HuH-7 (cell line): Measurements from ENCODE around the gene CLIC1.

Source experiments
- DNase-seq: peaks from one replicate; pipeline ENCODE4 v3.0.0; 2011; ENCODE audit warnings: low spot score

The CLIC1 gene

DNA sequence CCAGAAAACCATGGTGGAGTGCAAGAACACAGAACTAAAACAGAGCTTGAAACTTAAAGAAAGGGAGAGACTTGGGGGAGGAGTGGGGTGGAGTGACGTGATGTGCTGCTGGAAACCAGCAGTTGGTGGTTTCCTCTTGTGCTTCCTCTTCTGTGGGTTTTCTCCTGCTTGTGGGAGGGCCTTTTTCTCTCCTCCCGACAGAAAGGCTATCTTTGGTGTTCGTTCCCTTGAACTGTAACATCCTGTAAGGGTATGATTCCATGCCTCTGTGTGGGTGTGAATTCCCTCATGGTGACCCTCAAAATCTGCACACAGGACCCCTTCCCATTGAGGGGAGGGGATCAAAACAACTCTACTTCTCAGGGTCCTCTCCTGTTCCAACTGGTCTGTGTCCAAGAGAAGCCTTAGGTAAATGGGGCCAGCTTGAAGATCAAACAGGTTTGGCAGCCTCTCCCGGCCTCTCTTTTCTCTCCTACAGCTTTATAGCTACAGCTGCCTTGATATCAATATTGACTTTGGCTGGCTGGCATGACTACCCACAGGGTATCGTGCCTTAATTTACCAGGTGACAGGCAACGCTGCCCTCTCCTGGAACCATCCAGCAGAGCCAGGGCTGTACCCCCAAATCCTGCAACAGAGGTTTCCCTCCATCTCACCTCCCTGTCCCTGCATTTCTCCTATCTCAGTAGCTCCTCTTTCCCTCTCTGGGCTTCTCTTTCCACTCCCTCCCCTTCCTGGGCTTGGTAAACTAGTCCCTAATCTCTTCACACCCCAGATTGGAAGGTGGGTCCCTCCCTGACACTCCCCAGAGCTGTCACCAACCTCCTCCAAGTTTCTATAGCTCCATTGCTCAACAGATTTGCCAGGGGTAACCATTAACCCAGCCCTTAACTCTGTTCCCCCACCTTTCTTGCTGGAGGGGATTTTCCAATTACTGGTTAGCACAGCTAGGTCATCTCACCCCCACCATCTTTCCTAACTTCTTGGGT lies 2.0 kb upstream of the CLIC1 start:
- peak; percentile 68 for DNase-seq

DNA sequence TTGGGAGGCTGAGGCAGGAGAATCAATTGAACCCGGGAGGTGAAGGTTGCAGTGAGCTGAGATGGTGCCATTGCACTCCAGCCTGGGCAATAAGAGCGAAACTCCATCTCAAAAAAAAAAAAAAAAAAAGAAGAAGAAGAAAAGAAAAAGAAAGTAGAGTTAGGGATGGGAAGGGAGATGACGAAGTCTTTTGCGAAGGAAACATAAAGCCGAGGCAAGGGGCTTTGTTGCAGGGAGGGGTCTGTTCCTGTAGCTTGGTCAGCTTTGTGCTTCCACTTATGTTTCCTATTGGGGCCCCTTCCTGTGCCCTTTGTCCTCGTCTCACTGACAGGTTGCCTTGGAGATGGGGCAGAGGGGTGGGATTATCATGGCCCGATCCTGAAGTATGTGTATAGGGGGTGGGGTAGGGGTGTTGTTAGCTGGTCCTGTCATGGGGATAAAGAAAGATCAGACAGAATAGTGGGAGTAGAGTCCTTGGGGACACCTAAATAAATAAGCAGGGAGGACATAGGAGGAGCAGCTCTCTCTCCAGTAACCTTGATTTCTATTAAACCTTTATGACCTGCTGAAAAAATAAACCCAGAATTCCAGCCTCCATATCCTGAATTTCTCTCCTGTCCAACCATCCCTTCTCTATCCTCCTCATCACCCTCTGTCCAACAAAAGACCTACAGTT lies 1.1 kb upstream of the CLIC1 start:
- DNase-seq = peak; percentile 70

DNA sequence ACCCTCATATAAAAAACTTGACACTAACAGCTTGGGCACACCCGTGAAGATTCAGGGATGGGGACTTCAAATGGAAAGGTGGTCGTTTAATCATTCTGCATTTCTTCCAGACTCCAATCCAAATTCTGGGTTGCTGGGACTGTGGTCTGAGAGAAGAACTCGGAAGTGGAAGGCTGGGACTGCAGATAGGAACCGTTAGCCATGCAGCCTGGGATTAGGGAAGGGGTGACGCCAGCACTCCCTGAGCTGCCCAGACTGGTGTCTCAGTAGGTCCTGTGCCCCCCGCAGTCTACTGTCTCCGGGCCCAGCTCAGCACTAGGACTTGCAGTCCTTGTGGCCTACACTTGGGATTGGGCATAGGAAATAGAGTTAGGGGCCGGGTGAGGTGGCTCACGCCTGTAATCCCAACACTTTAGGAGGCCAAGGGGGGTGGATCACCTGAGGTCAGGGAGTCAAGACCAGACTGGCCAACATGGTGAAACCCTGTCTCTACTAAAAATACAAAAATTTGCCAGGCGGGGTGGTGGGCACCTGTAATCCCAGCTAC lies 511 bp upstream of the CLIC1 start:
- no peak for DNase-seq

DNA sequence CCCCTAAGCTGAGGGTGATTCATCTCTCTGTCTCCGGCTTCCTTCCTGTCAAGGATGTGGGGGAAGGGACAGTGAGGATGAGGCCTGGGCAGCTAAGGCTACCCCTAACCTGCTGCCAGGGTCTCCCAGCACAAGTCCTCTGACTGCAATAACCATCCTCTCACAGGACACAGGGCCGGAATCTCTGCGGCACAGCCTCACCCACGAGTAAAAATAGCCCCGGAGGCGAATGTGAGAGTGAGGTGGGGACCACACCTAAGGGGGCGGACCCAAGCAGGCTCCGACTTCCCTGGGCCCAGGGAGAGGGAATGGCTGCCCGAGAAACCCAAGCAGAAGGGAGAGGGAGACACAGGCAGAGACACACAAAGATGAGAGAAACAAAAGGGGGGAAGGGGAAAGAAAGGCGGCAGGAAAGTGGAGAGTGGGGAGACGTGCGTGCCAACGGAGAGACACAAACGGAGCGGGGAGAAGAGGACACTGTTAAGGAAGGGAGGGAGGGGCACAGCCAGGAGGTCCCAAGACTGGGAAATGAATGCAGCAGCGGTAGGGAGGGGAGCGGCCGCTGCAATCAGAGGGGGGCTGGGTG lies 1.4 kb downstream of the CLIC1 start:
- no peak for DNase-seq

DNA sequence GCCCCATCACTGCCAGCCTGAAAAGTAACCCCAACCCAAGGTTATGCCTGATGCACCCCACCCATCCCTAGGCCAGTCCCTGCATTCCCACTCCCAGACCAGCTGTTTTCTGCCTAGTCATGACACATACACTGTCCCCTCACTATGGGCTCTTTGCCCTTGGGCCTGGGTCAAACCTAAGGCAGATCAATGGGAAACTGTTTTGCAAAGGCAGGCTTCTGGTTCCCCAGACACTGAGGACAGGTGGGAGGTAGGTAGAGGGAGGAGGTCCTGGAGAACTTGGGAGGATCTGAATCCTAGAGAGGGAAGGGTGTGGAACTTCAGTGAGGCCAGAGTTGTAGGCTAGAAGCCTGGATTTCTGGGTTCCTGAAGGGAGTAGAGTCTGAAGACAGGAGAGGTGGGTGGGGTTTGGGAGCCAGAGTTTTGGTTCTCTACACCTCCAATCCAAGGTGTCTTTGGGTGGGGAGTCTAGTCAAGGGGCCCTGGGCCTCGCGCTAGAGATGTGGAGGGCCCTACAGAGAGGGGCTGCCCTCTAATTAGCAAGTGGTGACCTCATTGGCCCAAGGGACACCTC lies 2.0 kb downstream of the CLIC1 start:
- no peak for DNase-seq

DNA sequence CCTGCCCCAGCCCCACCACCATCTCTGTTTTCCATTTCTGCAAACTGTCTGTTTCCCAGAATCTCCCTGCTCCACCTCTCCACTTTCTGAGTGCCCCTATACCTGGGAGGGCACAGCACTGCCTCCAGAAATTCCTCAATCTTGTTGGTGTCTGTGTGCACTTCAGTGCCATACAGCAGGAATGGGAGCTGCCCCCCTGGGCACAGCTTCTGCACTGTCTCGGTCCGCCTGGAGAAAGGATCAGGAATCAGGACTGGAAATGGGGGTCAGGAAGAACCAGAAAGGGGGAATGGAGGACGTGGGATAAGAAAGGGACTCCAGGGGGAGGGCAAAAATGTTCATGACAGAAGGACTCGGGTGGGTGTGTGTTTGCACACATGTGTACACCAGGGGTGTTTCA lies 2.6 kb downstream of the CLIC1 start:
- DNase-seq = no peak

DNA sequence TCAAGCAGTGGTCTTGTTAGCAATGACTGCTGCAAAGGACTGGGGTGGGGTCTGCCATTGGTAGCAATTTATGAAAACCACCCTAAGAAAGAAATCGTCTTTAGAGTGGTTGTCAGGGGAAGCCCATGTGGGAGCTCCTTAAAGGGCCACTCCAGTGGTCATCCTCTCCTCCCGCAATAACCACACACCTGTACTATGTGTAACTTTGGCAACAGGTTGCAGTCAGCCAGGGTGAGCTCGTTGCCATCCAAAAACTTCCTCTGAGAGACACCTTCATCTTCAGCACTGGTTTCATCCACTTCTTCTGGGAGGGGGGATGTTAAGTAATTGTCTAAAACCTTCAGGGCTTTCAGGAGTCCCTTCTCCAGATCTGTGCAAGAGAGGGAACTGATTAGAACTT lies 4.3 kb downstream of the CLIC1 start:
- DNase-seq = no peak

DNA sequence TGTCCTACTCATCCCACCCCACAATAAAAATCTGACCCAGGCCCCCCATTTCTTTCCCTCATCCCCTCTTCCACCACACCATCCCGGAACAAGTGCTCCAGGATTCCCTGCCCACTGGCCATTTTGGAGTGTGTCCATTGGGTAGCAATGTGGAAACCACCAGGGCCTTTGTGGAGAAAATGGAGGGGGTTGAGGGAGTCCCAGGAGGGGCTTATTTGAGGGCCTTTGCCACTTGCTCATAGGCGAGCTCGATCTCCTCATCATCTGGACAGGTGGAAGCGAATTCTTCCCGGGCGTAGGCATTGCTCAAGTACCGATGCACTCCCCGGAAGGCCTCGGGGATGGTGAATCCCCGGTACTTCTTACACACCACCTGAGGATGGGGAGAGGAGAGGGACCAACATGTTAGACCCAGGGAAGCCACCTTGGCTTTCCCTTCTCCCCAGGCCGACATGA lies 5.7 kb downstream of the CLIC1 start:
- no peak for DNase-seq

DNA sequence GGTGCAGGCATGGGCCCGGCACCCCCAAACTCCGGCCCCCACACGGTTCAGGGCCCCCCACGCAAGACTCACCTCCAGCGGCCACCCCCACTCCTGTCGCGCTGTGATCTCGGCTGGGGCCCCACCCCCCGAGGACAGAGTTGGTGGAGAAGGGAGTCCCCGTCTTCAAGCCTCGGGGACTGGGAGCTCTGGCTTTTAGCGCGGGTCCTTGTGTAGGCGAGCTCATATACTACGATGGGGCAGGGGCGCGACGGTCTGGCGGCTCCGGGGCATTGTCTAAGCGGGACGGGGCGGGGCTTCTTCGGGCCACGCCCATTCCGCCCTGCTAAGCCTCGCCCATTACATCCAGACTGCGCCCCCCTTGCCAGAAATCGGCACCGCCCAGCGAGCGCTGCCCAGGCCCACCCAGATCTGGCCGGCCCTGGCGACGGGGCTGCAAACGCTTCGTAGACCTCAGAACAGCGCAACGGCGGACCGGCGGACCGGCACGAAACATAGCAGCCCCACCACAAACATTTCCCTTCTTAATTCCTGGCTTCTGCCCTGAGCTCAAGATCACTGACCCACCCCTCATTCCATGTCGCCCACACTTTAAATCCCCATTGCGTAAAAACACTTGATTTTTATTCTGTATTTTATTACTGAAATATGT lies 6.2 kb downstream of the CLIC1 start:
- peak; percentile 74 for DNase-seq

DNA sequence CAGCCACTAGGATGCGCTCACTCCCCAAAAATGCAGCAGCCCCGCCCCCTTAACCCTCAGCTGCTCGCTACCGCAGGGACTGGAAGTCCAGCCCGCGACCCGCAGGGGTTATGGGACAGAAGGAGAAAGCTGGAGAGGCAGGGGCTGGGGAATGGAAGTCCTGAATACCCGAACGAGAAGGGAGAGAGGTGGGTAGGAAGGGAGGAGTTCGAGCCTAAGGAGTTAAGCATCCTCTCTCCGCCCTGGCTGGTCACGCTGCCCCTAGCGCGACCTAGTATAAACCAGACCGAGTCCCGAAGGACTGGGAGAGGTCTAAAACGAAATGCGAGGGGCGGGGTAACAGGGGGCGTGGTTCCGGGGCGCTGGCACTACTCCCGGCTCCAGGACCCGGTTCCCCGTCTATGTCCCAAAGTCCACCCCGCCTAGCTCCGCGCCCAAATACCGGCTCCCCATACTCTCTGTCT lies 6.8 kb downstream of the CLIC1 start:
- DNase-seq = peak; percentile 84

DNA sequence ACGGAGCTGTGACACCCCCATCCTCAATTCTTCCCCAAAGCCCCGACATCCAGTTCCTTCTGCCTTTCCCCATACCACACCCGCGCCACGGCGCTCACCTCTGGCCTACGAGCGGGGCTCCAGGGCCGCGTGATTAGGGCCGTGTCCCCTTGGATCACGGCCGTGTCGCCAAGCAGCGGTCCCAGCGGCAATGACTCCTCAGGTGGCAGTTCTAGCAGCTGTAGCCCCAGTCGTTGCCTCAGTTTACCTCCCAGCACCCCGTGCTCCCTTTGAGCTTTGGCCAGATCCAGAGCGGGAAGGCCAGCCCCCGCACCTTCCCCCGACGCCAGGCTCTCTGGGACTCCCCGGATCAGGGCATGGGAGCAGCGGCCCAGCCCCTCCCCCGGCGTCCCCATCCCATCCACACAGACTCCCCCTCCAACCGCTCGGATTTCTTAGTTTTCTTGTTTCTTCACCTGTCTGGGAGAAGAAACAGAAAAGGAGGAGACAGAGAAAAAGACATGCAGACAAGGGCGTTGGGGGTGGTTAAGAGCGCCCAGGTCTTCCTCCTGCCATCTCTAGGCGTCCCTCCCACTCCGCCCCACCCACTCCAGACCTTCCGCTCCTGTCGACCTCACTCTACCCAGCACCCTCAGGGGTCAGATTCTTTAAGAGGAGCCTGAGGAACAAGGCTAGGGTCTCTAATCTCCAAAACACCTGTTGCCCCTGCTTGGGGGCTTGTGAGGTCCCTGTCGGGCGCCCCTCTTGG lies 7.4 kb downstream of the CLIC1 start, which contains the start of gene DDAH2:
Gene DDAH2 (minus strand): TSS at position 533 of the 748 bp plus-strand sequence. CDS start 138 bp downstream, at position 395.
- DNase-seq = no peak

DNA sequence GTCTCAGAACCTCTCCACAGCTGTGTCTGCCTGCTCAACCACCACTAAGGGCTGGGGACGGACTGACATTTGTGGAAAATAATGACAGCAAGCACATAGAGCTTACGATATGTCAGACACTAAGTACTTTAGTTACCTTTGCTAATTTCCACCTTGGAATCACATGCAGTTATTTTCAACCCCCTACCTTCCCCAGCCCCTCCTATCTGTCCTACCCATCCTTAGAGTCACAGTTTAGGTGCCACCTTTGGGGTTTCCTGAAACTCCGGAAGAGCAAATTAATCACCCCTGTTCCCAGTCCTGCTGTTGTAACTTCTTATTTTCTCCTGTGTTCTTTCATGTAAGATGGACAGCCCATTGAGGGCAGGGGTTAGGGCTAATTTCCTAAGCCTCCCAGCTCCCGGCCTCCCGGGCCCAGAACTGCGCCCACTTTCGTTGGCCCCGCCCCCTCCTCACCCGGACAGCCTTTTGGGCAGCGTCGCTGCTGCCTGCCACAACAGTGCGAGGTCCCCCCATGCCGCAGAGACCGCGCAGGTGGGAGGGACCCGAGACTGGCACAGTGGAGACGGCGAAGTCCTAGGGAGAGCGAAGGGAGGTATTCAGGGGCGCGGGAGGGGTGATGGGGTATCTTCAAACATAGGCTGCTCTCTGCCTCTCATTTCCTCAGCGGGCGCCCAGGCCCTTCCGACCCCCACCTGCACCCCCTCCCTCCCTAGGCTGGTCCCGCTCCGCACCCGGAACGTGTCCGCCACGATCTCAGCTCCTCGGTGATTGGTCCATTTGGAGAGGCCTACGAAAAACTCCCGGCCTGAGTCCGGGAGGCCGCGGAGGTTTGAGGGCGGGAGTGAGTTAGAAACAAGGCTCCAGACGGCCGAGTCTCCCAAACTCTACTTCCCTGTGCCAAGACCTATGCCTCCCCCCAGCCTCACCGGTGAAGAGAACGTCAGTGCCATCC lies 8.3 kb downstream of the CLIC1 start:
- DNase-seq = no peak

DNA sequence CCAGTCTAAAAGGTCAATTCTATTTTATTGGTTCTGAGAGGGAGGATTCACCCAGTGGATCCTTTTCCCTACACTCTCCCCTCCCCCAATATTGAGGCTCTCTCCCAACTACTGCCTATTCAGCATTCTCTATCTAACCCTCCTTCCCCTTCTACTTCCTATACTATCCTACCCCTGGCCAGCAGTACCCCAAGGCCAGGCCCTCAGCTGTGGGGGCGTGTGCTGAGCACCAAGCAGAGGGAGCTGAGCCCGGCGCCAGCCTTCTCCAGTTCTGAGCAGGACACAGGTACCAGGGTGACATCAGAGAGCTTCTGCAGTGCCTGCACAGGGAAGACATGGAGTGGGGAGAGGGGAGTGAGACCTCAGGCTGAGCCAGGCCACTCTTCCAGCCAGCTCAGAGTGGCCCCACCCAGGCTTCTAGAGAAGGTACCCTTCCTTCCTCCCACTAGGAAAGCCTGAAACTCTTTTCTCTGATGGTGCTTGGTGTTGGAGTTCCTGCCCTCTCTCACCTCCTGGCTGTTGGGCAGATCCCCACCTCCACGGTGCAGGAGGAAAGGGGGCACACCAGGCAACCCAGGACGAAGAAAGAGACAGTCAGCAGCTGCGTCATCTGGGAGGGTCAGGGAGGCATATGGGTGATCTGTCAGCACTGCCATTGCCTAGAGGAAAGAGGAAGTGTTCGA lies 9.2 kb downstream of the CLIC1 start:
- DNase-seq = no peak

DNA sequence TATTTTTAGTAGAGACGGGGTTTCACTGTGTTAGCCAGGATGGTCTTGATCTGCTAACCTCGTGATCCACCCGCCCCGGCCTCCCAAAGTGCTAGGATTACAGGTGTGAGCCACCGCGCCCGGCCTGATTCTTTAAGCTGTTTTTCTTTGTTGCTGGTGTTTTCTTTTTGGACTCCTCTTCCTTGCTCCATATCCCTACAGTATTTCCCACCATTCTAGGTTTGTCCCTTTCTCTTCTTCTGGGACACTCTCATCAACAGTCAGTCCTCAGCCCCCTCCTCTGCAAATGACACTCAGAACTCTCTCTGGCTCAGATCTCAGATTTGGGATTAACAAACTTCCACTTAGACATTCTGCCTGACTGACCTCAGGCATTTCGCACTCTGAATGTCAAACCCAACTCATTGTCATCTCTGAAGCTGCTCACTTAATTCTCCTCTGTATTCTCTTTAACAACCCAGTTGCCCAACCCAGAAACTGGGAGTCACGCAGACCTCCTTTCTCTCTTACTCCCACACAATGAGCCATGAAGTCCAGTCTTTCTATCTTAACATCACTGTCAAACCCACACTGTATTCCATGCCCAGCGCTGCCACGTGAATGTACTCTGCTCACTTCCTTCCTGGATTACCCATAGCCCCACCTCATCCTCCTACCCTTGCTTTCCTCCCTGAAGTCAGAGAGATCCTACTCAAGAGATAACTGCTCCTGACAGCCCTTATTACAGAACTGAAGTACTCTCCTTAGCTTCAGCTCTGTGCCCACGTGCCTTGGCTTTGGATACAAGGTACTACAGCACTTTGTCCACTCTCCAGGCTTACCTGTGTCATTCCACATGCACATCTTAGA lies 10.6 kb downstream of the CLIC1 start:
- DNase-seq = no peak

DNA sequence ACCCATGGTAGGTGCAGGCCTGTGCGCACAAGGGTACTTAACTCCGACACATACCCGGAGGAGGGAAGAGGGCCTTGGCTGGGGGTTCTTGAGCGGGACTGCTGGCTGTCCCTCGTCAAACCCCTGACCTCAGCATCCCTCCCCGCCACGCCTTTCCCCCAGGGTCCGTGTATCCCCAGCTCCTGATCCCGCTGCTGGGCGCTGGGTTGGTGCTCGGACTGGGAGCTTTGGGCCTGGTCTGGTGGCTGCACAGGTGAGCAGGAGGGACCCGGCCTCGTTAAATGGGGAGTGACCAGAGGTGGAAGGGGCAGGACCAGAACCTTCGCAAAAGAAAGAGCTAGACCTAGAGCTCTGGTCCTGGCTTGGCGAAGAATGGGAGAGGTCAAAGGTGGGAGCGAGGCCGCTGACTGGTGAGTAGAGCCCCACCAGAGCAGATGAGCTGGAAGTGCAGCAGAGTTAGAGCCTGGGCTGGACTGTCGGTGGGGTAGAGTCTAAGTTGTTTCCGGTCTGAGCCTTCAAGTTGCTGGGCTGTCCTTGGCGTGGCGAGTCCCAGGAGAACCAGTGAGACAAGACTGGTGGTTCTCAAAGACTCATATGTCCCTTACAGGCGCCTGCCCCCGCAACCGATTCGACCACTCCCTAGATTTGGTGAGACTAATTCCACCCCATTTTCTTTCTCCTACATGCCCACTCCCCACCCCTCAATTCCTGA lies 12.2 kb downstream of the CLIC1 start:
- no peak for DNase-seq

DNA sequence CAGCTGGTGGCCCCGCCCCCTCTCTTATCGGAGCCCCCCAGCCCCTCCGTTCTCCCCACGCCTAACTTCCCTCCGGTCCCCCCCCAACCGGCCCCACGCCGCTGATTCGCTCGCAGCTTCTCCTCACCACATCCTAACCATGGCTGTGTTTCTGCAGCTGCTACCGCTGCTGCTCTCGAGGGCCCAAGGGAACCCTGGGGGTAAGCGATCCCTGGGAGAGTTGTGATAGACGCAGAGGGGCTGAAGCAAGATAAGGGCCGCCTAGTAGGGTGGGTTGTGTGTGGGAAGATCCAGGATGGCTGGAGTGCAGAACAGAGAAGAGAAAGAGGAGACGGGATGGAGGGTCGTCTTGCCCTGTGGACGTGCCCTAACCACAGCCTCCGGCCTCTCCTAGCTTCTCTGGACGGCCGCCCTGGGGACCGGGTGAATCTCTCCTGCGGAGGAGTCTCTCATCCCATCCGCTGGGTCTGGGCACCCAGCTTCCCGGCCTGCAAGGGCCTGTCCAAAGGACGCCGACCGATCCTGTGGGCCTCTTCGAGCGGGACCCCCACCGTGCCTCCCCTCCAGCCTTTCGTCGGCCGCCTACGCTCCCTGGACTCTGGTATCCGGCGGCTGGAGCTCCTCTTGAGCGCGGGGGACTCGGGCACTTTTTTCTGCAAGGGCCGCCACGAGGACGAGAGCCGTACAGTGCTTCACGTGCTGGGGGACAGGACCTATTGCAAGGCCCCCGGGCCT lies 12.9 kb downstream of the CLIC1 start, which contains the start of gene MPIG6B:
Gene MPIG6B (plus strand): TSS at position 129 of the 735 bp plus-strand sequence. CDS start 11 bp downstream, at position 140.
- DNase-seq = no peak
